ENCODE measurements around the gene ARMH4. TPM values are rescaled to one million over a fixed set of nuclear protein-coding genes. Genes with fewer than 3 reads are reported as not detected.

The ARMH4 gene
- total RNA-seq, 1 experiment from 2014 or later, result 42.6 TPM

DNA sequence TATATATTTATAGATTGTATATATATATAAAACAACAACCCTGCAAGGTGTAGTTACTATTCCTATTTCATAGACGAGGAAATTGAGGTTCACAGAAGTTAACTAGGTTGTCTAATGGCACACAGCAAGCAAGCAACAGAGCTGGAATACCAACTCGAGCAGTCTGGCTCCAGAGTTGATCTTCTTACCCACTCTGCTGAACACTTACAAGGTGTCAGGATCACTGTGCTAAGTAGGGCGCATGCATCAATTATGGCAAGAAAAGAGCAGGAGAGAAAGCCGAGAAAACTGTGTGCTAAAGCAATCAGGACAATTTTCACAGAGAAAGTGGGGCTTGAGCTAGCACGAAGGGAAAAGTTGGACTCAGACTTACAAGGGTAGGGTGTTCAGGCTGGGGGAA lies 15.9 kb upstream of the ARMH4 start:
- Histone ChIP-seq H4K20me1 (ENCODE audit: control insufficient read depth, insufficient read depth, insufficient read length) (no peaks in the 10 kb centered on the region), H3T11ph (ENCODE audit: low read length) (no peak overlapping the region), H3K27me3 (ENCODE audit: insufficient read depth, low read length) (no peaks in the 10 kb centered on the region), H3K23me2 (ENCODE audit: insufficient read length, low read depth, low read length, poor library complexity, severe bottlenecking) (no peaks in the 10 kb centered on the region), H3K4me2 (ENCODE audit: insufficient read depth, insufficient read length, low read length) (no peak overlapping the region), H3K23ac (ENCODE audit: insufficient read length, low read depth, low read length) (no peak overlapping the region), H2BK5ac (ENCODE audit: insufficient read length, low read length) (no peak overlapping the region), H3K56ac (ENCODE audit: insufficient read length, low read depth, low read length) (no peak overlapping the region), H2BK120ac (ENCODE audit: low read depth, low read length, poor library complexity, severe bottlenecking) (no peak overlapping the region), H3K79me2 (ENCODE audit: insufficient read depth, low read length) (no peaks in the 10 kb centered on the region), H4K91ac (ENCODE audit: insufficient read length, low read depth, low read length) (no peak overlapping the region), H3K9me3 (ENCODE audit: control insufficient read depth, low read depth, low read length) (no peaks in the 10 kb centered on the region), H3K4me1 (ENCODE audit: insufficient read depth, low read length) (no peaks in the 10 kb centered on the region), H3K79me1 (ENCODE audit: insufficient read depth, low read depth, low read length, poor library complexity, severe bottlenecking) (no peaks in the 10 kb centered on the region), H3K14ac (ENCODE audit: insufficient read depth, low read length) (no peak overlapping the region), H2AFZ (ENCODE audit: low read length) (no peak overlapping the region), H2BK15ac (ENCODE audit: low read depth, low read length) (no peak overlapping the region), H2BK20ac (ENCODE audit: low read depth, low read length, poor library complexity, severe bottlenecking) (no peak overlapping the region), H2BK12ac (ENCODE audit: insufficient read length, low read depth, low read length) (no peak overlapping the region), H2AK5ac (ENCODE audit: insufficient read length, low read length) (no peak overlapping the region), H3K18ac (ENCODE audit: insufficient read length, low read depth, low read length) (no peak overlapping the region), H3K9ac (ENCODE audit: extremely low read depth, insufficient read length, low read length) (no peak overlapping the region), H4K8ac (replicated peaks; ENCODE audit: insufficient read length, low read depth, low read length) (no peak overlapping the region), H3K27ac (ENCODE audit: insufficient read length, low read depth, low read length) (no peak overlapping the region), H4K5ac (ENCODE audit: insufficient read length, low read depth, low read length) (no peak overlapping the region), H3K4ac (ENCODE audit: low read depth, low read length) (no peak overlapping the region)
- Mint-ChIP-seq H3K27ac (peak overlapping the region in 1 of 3 experiments; percentile 2; a peak in 1 of 7 replicates), H3K4me1 (peaks cover 13 to 20% of the 10 kb centered on the region in 2 experiments), H3K27me3 (ENCODE audit: low read depth) (no peaks in the 10 kb centered on the region), H3K36me3 (ENCODE audit: insufficient read depth in 1 of 3, low read depth in 3 of 3) (no peaks in the 10 kb centered on the region), H3K4me3 (no peak overlapping the region), H3K9me3 (no peaks in the 10 kb centered on the region)
- no CpG with 5 or more reads among the region's 5 CpGs for WGBS (ENCODE audit: extremely low coverage, insufficient read length, low lambda C conversion rate)
- TF ChIP-seq, protein P1, sequence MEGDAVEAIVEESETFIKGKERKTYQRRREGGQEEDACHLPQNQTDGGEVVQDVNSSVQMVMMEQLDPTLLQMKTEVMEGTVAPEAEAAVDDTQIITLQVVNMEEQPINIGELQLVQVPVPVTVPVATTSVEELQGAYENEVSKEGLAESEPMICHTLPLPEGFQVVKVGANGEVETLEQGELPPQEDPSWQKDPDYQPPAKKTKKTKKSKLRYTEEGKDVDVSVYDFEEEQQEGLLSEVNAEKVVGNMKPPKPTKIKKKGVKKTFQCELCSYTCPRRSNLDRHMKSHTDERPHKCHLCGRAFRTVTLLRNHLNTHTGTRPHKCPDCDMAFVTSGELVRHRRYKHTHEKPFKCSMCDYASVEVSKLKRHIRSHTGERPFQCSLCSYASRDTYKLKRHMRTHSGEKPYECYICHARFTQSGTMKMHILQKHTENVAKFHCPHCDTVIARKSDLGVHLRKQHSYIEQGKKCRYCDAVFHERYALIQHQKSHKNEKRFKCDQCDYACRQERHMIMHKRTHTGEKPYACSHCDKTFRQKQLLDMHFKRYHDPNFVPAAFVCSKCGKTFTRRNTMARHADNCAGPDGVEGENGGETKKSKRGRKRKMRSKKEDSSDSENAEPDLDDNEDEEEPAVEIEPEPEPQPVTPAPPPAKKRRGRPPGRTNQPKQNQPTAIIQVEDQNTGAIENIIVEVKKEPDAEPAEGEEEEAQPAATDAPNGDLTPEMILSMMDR (conservative IDR thresholded peaks at IDR 0.05), result no peak
- DNase-seq, result no peak

All from H9 (cell line).